AG04450 (cell line): ENCODE results near the gene SMIM24. TPM values are rescaled to one million over a fixed set of nuclear protein-coding genes. Genes with fewer than 3 reads are reported as not detected.

ENCODE experiments used
- CTCF ChIA-PET: fragments of 300-600, 350-600 bp; formaldehyde crosslinking; extraction: SDS; loops from one replicate; lab custom pipeline; 2022; ENCODE audit warnings: antibody characterized with exemption, inconsistent platforms; lab: Charles Lee
- POLR2A ChIA-PET: fragments of 350-600 bp; formaldehyde crosslinking; extraction: SDS; loops from one replicate; lab custom pipeline; 2021; ENCODE audit warnings: antibody characterized with exemption, inconsistent platforms; lab: Yijun Ruan, JAX
- DNase-seq: peaks from one replicate; pipeline ENCODE4 v3.0.0-alpha.2; 2011; ENCODE audit warnings: low read depth, low spot score
- H3K27ac ChIP-seq: one replicate; pipeline ENCODE4 v1.5.1; 2012; ENCODE audit warnings: low read depth, low read length, control low read depth
- H3K27me3 ChIP-seq: one replicate; pipeline ENCODE4 v1.6.0; 2012; ENCODE audit warnings: low read length; ENCODE audit not compliant: control insufficient read depth, insufficient read depth
- H3K4me3 ChIP-seq: 2 replicates; pipeline ENCODE4 v1.5.1; 2011; ENCODE audit warnings: mild to moderate bottlenecking, low read depth, low read length, control low read depth
- H3K9me3 ChIP-seq: 2 replicates; pipeline ENCODE4 v1.5.1; 2012; ENCODE audit warnings: low read length; ENCODE audit not compliant: control insufficient read depth, insufficient read depth
- CTCF ChIP-seq: IDR thresholded peaks from 2 replicates; pipeline ENCODE4 v1.5.1; 2011; ENCODE audit warnings: low read depth, low read length, control low read depth, inconsistent platforms
- polyA plus RNA-seq: library from polyadenylated mRNA; depleted of rRNA; stranded (reverse); fragments of >200 nt; gene quantifications from 2 replicates; pipeline ENCODE4 v1.2.3, GENCODE V29; 2011

Gene SMIM24
- polyA plus RNA-seq, 1 experiment = 0.19 TPM

DNA sequence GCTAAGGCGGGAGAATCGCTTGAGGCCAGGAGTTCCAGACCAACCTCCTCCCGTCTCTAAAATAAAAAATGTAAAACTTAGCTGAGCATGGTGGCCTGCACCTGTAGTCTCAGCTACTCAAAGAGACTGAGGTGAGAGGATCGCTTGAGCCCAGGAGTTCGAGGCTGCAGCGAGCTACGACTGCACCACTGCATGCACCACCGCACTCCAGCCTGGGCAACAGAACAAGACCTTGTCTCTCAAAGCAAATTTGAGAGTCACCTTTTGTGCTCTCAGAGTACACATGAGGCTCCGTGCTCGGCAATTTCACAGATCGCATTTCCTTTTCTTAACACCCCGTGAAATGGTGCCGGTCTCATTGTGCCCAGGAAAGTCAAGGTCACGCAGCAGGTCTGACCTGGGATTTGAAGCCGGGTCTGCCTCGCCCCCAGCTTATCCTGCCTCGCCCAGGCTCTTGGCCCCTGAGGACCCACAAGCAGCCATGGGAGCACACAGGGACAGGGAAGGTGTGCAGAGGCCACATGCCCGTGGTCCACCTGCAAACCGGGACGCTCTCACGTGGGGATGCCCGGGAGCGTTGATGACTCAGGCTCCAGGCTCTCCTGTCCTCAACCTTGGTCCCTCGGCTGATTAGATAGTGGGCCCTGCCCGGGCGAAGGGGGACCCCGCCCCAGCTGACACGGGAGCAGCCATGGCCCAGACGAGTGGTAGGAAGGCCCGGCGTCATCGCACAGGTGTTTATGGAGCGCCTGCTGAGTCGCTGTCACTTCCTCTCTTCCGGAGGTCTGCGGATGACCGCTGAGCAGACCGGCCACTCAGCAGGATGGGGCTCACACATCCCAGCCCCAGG is 1.1 kb upstream of the SMIM24 start:
- no peak for DNase-seq
- ChIA-PET POLR2A (no interaction called here), CTCF (interaction anchor here (0.8 to 0.9 kb wide), 2 partner anchors 9 to 177 kb away, joined by 3 read pairs; no protein-coding TSS in a partner anchor)
- Histone ChIP-seq H3K27ac (no peak overlapping the region), H3K9me3 (peaks cover 5% of the 10 kb centered on the region; the same call in 1 of the 2 replicates), H3K4me3 (no peak overlapping the region), H3K27me3 (peaks cover 21% of the 10 kb centered on the region)
- no peak for TF ChIP-seq CTCF

GRCh38 chr19:3479834-3480215 is 500 bp downstream of the SMIM24 start:
- no peak for TF ChIP-seq CTCF
- Histone ChIP-seq H3K9me3 (peaks cover 5% of the 10 kb centered on the region; the same call in 1 of the 2 replicates), H3K4me3 (no peak overlapping the region), H3K27ac (no peak overlapping the region), H3K27me3 (peaks cover 26% of the 10 kb centered on the region)
- CTCF ChIA-PET = interaction anchor here (0.8 to 1.6 kb wide), 3 partner anchors 10 to 175 kb away, joined by 3 to 7 read pairs (median 3); no protein-coding TSS in a partner anchor
- POLR2A ChIA-PET = interaction anchor here (0.9 to 1.5 kb wide), 2 partner anchors 10 to 21 kb away, joined by 3 to 6 read pairs; no protein-coding TSS in a partner anchor
- no peak for DNase-seq

DNA sequence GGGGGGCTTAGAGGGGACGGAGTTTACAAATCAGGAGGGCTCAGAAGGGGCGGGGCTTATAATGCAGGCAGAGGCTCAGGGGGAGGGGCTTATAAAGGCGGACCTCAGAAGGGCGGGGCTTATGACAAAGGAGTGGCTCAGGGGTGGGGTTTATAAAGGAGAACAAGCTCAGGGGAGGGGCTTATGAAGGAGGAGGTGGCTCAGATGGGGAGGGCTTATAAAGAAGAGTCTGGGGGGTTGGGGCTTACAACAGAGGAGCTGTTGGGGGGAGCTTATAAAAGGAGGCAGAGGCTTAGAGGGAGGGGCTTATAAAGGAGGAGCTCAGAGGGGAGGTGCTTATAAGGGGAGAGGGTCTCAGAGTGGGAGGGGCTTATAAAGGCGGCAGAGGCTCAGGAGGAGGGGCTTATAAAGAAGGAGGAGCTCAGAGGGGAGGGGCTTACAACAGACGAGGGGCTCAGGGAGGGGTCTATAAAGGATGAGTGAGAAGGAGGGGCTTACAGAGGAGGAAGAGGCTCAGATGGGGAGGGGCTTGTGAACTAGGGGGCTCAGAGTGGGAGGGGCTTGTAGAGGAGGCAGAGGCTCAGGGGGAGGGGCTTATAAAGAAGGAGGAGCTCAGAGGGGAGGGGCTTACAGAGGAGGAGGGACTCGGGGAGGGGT is 1.0 kb downstream of the SMIM24 start:
- Histone ChIP-seq H3K27me3 (peaks cover 26% of the 10 kb centered on the region), H3K4me3 (no peak overlapping the region), H3K27ac (no peak overlapping the region), H3K9me3 (peaks cover 5% of the 10 kb centered on the region; the same call in 1 of the 2 replicates)
- TF ChIP-seq CTCF = no peak
- ChIA-PET POLR2A (interaction anchor here (0.6 to 1.5 kb wide), 5 partner anchors 9 to 27 kb away, joined by 3 to 7 read pairs (median 3); partner anchors contain the start of gene FZR1), CTCF (interaction anchor here (0.8 to 1.6 kb wide), 3 partner anchors 10 to 175 kb away, joined by 3 to 7 read pairs (median 3); no protein-coding TSS in a partner anchor)
- DNase-seq = no peak

DNA sequence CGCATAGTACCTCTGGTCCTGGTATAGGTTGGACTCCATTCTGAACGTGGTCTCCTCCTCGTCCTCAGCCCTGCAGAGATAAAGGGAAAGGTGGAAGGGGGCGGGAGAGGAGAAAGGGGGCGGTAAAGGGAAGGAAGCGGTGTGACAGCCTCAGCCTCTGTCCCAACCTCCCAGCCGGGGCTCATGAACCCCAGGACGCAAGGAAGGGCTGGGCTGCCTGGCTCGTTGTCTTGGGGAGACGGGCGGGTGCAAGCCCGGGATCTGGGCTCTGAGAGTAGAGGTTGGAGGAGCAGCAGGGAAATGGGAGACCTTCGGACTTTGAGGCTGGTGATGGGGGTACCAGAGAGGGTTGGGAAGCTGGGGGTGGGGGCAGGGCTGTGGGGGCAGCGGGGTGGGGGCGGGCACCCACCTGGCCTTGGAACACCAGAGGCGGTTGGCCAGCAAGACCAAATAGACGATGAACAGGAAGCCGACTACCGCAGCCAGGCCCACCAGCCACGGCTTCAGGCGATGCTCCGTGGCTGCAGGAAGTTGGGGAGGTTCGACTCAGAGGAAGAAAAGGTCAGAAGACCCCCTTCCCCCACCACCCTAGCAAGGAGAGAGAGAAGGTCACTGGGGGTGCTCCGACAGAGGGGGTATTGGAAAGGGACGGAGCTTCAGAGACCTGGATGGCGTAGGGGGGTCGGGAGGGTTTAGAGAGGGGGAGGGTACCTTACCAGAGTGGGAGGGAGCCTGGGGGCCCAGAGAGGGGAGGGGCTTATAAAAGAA is 1.7 kb downstream of the SMIM24 start:
- POLR2A ChIA-PET = interaction anchor here (0.6 to 1.5 kb wide), 4 partner anchors 9 to 28 kb away, joined by 3 to 7 read pairs (median 4); partner anchors contain the start of gene FZR1
- DNase-seq = no peak
- H3K27ac ChIP-seq = no peak overlapping the region
- TF ChIP-seq CTCF = no peak
- H3K4me3 ChIP-seq = no peak overlapping the region
- H3K27me3 ChIP-seq = peaks cover 26% of the 10 kb centered on the region
- CTCF ChIA-PET = interaction anchor here (1.6 kb wide), 1 partner anchor 49 kb away, joined by 3 read pairs; no protein-coding TSS in a partner anchor
- H3K9me3 ChIP-seq = peaks cover 5% of the 10 kb centered on the region; the same call in 1 of the 2 replicates
